OCI-LY7 (cell line): ENCODE results near the gene MCOLN3. TPM values are rescaled to one million over a fixed set of nuclear protein-coding genes. Genes with fewer than 3 reads are reported as not detected.

ENCODE experiments used
- BruUV-seq: library from RNA; stranded (reverse); fragments of 400-500 nt; replicated peaks from 2 replicates; lab custom pipeline; 2021; lab: Mats Ljungman, UMichigan
- CTCF ChIA-PET: fragments of 300-600 bp; sonication (Branson Sonifier 250); formaldehyde crosslinking; loops from one replicate; lab custom pipeline; 2022; ENCODE audit warnings: antibody characterized with exemption; ENCODE audit not compliant: unreplicated experiment; lab: Charles Lee
- POLR2A ChIA-PET: fragments of 300-600 bp; sonication (Branson Sonifier 250); formaldehyde crosslinking; loops from one replicate; lab custom pipeline; 2022; ENCODE audit warnings: antibody characterized with exemption; lab: Charles Lee
- DNase-seq: peaks from one replicate; pipeline ENCODE4 v3.0.0-alpha.2; 2015; ENCODE audit warnings: low spot score
- H2AFZ ChIP-seq: fragments of 200-600 bp; sonication (generic), shearing (Covaris generic); 2 replicates; pipeline ENCODE4 v1.6.1; 2014; ENCODE audit warnings: mild to moderate bottlenecking, antibody characterized with exemption, low read length, moderate library complexity
- H3K27ac ChIP-seq: fragments of 200-600 bp; sonication (generic); 2 replicates; pipeline ENCODE4 v1.5.1; 2014; ENCODE audit warnings: mixed run types, low read depth, mild to moderate bottlenecking, moderate library complexity, low read length, inconsistent platforms; ENCODE audit not compliant: poor library complexity, severe bottlenecking
- H3K36me3 ChIP-seq: fragments of 200-600 bp; sonication (generic); 2 replicates; pipeline ENCODE4 v1.6.1; 2014; ENCODE audit warnings: mild to moderate bottlenecking, antibody characterized with exemption, low read length, moderate library complexity, mixed read lengths; ENCODE audit not compliant: insufficient read depth
- H3K4me1 ChIP-seq: fragments of 200-600 bp; sonication (generic); 2 replicates; pipeline ENCODE4 v1.5.1; 2014; ENCODE audit warnings: mild to moderate bottlenecking, low read length; ENCODE audit not compliant: insufficient read depth, poor library complexity, severe bottlenecking
- H3K4me2 ChIP-seq: fragments of 200-600 bp; sonication (generic); 2 replicates; pipeline ENCODE4 v1.6.1; 2014; ENCODE audit warnings: mild to moderate bottlenecking, low read length
- H3K4me3 ChIP-seq: fragments of 200-600 bp; sonication (generic); 2 replicates; pipeline ENCODE4 v1.5.1; 2014; ENCODE audit warnings: mild to moderate bottlenecking, low read depth, low read length; ENCODE audit not compliant: poor library complexity, severe bottlenecking
- H3K79me2 ChIP-seq: fragments of 200-600 bp; sonication (generic); 2 replicates; pipeline ENCODE4 v1.6.1; 2016; ENCODE audit warnings: low read depth, mild to moderate bottlenecking, low read length, moderate library complexity, mixed read lengths; ENCODE audit not compliant: insufficient read depth
- H3K9me2 ChIP-seq: fragments of 200-600 bp; sonication (generic); 2 replicates; pipeline ENCODE4 v1.6.1; 2016; ENCODE audit warnings: mild to moderate bottlenecking, low read length, mixed read lengths; ENCODE audit not compliant: insufficient read depth
- H3K9me3 ChIP-seq: fragments of 200-600 bp; sonication (generic); 2 replicates; pipeline ENCODE4 v1.6.1; 2014; ENCODE audit warnings: mild to moderate bottlenecking, mixed run types, low read length, mixed read lengths
- H4K20me1 ChIP-seq: fragments of 200-600 bp; sonication (generic); 2 replicates; pipeline ENCODE4 v1.6.1; 2014; ENCODE audit warnings: mild to moderate bottlenecking, antibody characterized with exemption, low read length, moderate library complexity, mixed read lengths; ENCODE audit not compliant: insufficient read depth
- CTCF ChIP-seq: fragments of 200-600 bp; sonication (generic); conservative IDR thresholded peaks from 2 replicates; pipeline ENCODE4 v1.5.1; 2014; ENCODE audit warnings: mild to moderate bottlenecking, antibody characterized with exemption, low read length, moderate library complexity, mixed read lengths
- EZH2phosphoT487 ChIP-seq: fragments of 200-600 bp; sonication (generic); IDR thresholded peaks from 2 replicates; pipeline ENCODE4 v1.6.1; 2018; ENCODE audit warnings: low read depth, borderline replicate concordance, mild to moderate bottlenecking, mixed run types, antibody characterized with exemption, low read length, moderate library complexity, mixed read lengths
- intact Hi-C: fragments of 100-400 bp; cut with micrococcal nuclease; formaldehyde crosslinking; loops from one replicate; pipeline ENCODE4 v1.10.0; 2022; ENCODE audit not compliant: unreplicated experiment
- total RNA-seq, 2 experiments: library from RNA; depleted of rRNA in 1 of 2; stranded (reverse); fragments of >200 nt in 1 of 2; shearing (Covaris generic) in 1 of 2; gene quantifications; 2 replicates each; pipeline ENCODE4 v1.2.3, GENCODE V29; 2014 to 2022

The MCOLN3 gene
- total RNA-seq, 2 experiments from 2014 or later = not detected

DNA sequence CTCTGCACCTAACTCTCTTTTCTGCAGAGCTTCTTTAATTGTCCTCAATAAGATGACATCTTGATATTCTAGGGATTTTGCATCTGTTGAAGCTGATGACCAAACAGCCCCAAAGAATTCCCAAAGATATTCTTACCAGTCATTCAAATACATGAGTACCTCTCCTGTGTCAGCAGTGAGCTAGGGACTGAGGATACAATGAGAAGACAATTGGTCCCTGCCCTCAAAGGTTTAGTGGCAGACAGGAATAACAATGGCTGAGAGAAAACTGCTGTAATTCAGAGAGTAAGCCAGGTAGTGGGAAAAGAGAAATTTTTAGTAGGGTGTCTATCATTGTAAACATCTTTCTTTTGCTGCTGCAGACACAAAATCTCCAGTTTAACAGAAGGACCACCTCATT is 5.9 kb downstream of the MCOLN3 start:
- DNase-seq = no peak
- Histone ChIP-seq H3K4me3 (no peak overlapping the region), H3K4me1 (no peaks in the 10 kb centered on the region), H2AFZ (no peak overlapping the region), H3K9me3 (no peaks in the 10 kb centered on the region), H3K4me2 (no peak overlapping the region), H3K36me3 (no peaks in the 10 kb centered on the region), H3K79me2 (no peaks in the 10 kb centered on the region), H3K27ac (no peak overlapping the region), H3K9me2 (no peaks in the 10 kb centered on the region), H4K20me1 (no peaks in the 10 kb centered on the region)
- TF ChIP-seq EZH2phosphoT487 (no peak), CTCF (no peak)
- CTCF ChIA-PET = no interaction called here
- BruUV-seq = no TSS peak
- POLR2A ChIA-PET = interaction anchor here (0.8 kb wide), 1 partner anchor 35 kb away, joined by 3 read pairs; no protein-coding TSS in a partner anchor
- intact Hi-C loops = no loop called here

DNA sequence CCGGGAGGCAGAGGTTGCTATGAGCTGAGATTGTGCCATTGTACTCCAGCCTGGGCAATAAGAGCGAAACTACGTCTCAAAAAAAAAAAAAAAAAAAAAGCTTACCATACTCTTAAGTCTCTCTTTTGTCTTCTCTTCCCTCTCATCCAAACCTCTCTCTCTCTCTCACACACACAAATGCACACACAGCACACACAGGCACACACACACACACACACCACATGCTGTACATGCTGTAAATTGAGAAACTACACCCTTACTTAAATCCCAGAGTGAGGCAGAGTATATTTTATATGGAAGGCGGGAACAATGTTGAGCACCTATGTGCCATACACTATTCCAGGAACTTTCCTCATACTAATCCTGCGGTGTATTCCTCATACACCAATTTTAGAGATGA is 6.5 kb downstream of the MCOLN3 start:
- no peak overlapping the region for H3K4me3 ChIP-seq
- H2AFZ ChIP-seq = no peak overlapping the region
- no peaks in the 10 kb centered on the region for H3K4me1 ChIP-seq
- TF ChIP-seq EZH2phosphoT487 (no peak), CTCF (no peak)
- no peaks in the 10 kb centered on the region for H3K9me3 ChIP-seq
- intact Hi-C loops = no loop called here
- H3K27ac ChIP-seq = no peak overlapping the region
- ChIA-PET CTCF (no interaction called here), POLR2A (interaction anchor here (0.5 to 0.9 kb wide), 3 partner anchors 8 to 59 kb away, joined by 3 to 5 read pairs (median 4); no protein-coding TSS in a partner anchor)
- H4K20me1 ChIP-seq = no peaks in the 10 kb centered on the region
- no peaks in the 10 kb centered on the region for H3K9me2 ChIP-seq
- no peaks in the 10 kb centered on the region for H3K36me3 ChIP-seq
- BruUV-seq = no TSS peak
- H3K79me2 ChIP-seq = no peaks in the 10 kb centered on the region
- no peak for DNase-seq
- no peak overlapping the region for H3K4me2 ChIP-seq

GRCh38 chr1:85033221-85033620 is 15.1 kb downstream of the MCOLN3 start:
- Histone ChIP-seq H3K9me2 (no peaks in the 10 kb centered on the region), H3K4me2 (no peak overlapping the region), H3K36me3 (no peaks in the 10 kb centered on the region), H4K20me1 (no peaks in the 10 kb centered on the region), H3K79me2 (no peaks in the 10 kb centered on the region), H3K9me3 (no peaks in the 10 kb centered on the region), H3K27ac (no peak overlapping the region), H2AFZ (no peak overlapping the region), H3K4me3 (no peak overlapping the region), H3K4me1 (no peaks in the 10 kb centered on the region)
- intact Hi-C loops = no loop called here
- POLR2A ChIA-PET = no interaction called here
- TF ChIP-seq EZH2phosphoT487 (no peak), CTCF (no peak)
- no peak for DNase-seq
- CTCF ChIA-PET = no interaction called here
- no TSS peak for BruUV-seq
